ENCODE measurements around the gene ZNF76. TPM values are rescaled to one million over a fixed set of nuclear protein-coding genes. Genes with fewer than 3 reads are reported as not detected.

ZNF76 gene
- total RNA-seq, 2 donors from 2014 or later, result 39.5 to 75.5 TPM

DNA sequence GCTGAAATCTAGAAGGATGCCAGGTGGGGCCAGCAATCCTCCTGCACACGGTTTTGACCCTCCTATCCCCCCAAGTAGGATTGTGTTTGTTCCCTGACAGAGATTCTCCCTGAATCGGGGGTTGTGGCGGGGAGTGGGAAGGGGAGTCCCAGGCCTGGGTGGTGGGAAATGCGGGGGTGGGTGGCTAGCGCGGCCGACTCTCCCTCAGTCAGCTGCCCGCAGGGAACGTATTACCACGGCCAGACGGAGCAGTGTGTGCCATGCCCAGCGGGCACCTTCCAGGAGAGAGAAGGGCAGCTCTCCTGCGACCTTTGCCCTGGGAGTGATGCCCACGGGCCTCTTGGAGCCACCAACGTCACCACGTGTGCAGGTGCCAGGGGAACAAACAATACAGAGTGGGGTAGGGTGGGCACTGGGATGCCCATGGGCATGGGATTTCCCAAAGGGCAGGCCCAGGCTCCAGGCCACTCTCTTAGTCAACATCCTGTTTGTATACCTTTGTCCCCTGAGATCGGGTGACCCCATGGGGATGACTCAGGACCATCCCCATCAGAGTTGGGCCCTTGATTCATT lies 16.1 kb upstream of the ZNF76 start:
- no peaks in the 10 kb centered on the region for H3K27me3 ChIP-seq (replicated peaks; ENCODE audit: insufficient read depth)
- TF ChIP-seq POLR2AphosphoS5 (IDR thresholded peaks at IDR 0.05), result no peak
- TF ChIP-seq, protein P1, sequence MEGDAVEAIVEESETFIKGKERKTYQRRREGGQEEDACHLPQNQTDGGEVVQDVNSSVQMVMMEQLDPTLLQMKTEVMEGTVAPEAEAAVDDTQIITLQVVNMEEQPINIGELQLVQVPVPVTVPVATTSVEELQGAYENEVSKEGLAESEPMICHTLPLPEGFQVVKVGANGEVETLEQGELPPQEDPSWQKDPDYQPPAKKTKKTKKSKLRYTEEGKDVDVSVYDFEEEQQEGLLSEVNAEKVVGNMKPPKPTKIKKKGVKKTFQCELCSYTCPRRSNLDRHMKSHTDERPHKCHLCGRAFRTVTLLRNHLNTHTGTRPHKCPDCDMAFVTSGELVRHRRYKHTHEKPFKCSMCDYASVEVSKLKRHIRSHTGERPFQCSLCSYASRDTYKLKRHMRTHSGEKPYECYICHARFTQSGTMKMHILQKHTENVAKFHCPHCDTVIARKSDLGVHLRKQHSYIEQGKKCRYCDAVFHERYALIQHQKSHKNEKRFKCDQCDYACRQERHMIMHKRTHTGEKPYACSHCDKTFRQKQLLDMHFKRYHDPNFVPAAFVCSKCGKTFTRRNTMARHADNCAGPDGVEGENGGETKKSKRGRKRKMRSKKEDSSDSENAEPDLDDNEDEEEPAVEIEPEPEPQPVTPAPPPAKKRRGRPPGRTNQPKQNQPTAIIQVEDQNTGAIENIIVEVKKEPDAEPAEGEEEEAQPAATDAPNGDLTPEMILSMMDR (IDR thresholded peaks at IDR 0.05), result no peak
- no peak for TF ChIP-seq POLR2A (IDR thresholded peaks at IDR 0.05)
- H3K27ac ChIP-seq, result no peak overlapping the region
- H3K36me3 ChIP-seq, result no peaks in the 10 kb centered on the region
- no peak overlapping the region for H3K4me3 ChIP-seq
- H3K9me3 ChIP-seq, result no peaks in the 10 kb centered on the region
- DNase-seq (ENCODE audit: low spot score), result no peak
- WGBS, result 80% methylated on average over 17 of the region's 17 CpGs
- intact Hi-C loops (cut with DNase I), result loop anchor here (5.0 kb wide), 1 partner anchor 256 kb away; no protein-coding TSS in a partner anchor
- peaks cover 4% of the 10 kb centered on the region for H3K4me1 ChIP-seq (replicated peaks)

- no peaks in the 10 kb centered on the region for H3K9me3 ChIP-seq
- no peaks in the 10 kb centered on the region for H3K36me3 ChIP-seq
- no peak for DNase-seq (ENCODE audit: low spot score)
- H3K4me3 ChIP-seq, result no peak overlapping the region
- no peaks in the 10 kb centered on the region for H3K27me3 ChIP-seq (replicated peaks; ENCODE audit: insufficient read depth)
- WGBS, result 87% methylated on average over 7 of the region's 7 CpGs
- no peak for TF ChIP-seq POLR2AphosphoS5 (IDR thresholded peaks at IDR 0.05)
- intact Hi-C loops (cut with DNase I), result loop anchor here (5.0 kb wide), 1 partner anchor 257 kb away; no protein-coding TSS in a partner anchor
- H3K4me1 ChIP-seq (replicated peaks), result peaks cover 4% of the 10 kb centered on the region
- no peak overlapping the region for H3K27ac ChIP-seq
These were observed 15.0 kb upstream of the ZNF76 start for GRCh38 chr6:35244551-35244950.

DNA sequence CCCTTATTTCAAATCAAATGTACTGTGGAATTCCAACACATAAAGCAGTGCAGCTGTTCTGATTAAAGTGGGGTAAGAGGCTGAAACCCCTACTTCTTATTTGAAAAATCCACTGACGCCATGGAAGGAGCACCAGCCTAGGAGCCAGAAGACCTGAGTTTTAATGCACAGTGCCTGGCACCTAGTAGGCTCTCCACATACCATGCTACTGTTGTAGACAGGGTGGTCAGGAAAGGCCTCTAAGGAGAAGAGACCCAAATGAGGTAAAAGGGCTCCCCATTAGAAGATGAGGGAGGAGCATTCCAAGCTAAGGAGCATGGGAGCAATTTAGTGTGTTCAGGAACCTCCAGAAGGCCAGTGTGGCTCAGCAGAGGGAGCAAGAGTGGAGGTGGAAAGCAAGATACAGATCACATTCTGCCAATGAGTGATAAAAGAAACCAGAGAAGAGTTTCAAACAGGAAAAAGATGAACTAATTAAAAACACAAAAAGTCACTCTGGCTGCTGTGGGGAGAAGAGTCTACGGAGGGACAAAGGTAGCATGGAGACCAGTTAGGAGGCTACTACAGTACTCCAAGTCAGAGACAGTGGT lies 11.8 kb upstream of the ZNF76 start:
- no peak for DNase-seq (ENCODE audit: low spot score)
- intact Hi-C loops (cut with DNase I), result no loop called here
- Histone ChIP-seq H3K4me1 (replicated peaks) (no peaks in the 10 kb centered on the region), H3K27ac (no peak overlapping the region), H3K9me3 (no peaks in the 10 kb centered on the region), H3K36me3 (no peaks in the 10 kb centered on the region), H3K4me3 (no peak overlapping the region), H3K27me3 (replicated peaks; ENCODE audit: insufficient read depth) (no peaks in the 10 kb centered on the region)
- 91% methylated on average over 2 of the region's 2 CpGs for WGBS
- TF ChIP-seq, protein P1 (IDR thresholded peaks at IDR 0.05), result no peak

GRCh38 chr6:35248300-35248699 lies 11.2 kb upstream of the ZNF76 start:
- no peak for TF ChIP-seq POLR2AphosphoS5 (IDR thresholded peaks at IDR 0.05)
- TF ChIP-seq, protein P1 (IDR thresholded peaks at IDR 0.05), result no peak
- no peak for TF ChIP-seq POLR2A (IDR thresholded peaks at IDR 0.05)
- no peak overlapping the region for H3K4me3 ChIP-seq
- WGBS, result 55% methylated on average over 3 of the region's 3 CpGs
- intact Hi-C loops (cut with DNase I), result no loop called here
- H3K27me3 ChIP-seq (replicated peaks; ENCODE audit: insufficient read depth), result no peaks in the 10 kb centered on the region
- H3K27ac ChIP-seq, result no peak overlapping the region
- no peaks in the 10 kb centered on the region for H3K9me3 ChIP-seq
- DNase-seq (ENCODE audit: low spot score), result no peak
- H3K4me1 ChIP-seq (replicated peaks), result no peaks in the 10 kb centered on the region
- no peaks in the 10 kb centered on the region for H3K36me3 ChIP-seq

GRCh38 chr6:35248965-35249364 lies 10.6 kb upstream of the ZNF76 start:
- 76% methylated on average over 3 of the region's 3 CpGs for WGBS
- no peaks in the 10 kb centered on the region for H3K27me3 ChIP-seq (replicated peaks; ENCODE audit: insufficient read depth)
- H3K4me1 ChIP-seq (replicated peaks), result no peaks in the 10 kb centered on the region
- TF ChIP-seq POLR2AphosphoS5 (IDR thresholded peaks at IDR 0.05) (no peak), POLR2A (IDR thresholded peaks at IDR 0.05) (no peak)
- TF ChIP-seq, protein P1 (IDR thresholded peaks at IDR 0.05), result no peak
- H3K9me3 ChIP-seq, result no peaks in the 10 kb centered on the region
- DNase-seq (ENCODE audit: low spot score), result no peak
- intact Hi-C loops (cut with DNase I), result no loop called here
- H3K36me3 ChIP-seq, result no peaks in the 10 kb centered on the region
- H3K4me3 ChIP-seq, result no peak overlapping the region
- no peak overlapping the region for H3K27ac ChIP-seq
